ENCODE data around the gene ATPAF1.

DNA sequence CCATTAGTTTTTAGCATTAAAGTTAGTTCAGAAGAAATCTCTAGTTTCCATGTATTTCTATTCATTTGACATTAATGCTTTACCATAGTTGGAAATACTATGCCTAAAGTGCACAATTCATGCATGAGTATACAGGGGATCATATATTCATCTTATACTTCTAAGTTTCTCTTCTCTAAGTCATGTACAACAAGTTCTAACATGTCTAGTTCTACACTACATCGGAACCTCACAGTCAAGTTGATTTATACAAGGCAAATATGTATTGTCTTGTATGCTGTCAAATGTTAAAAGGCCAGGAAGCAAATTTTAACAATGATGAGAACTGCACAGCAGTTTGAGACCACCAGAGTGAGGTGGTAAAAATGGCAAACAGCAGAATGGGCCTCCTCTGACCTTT, 28.6 kb downstream of the ATPAF1 start:
- TF ChIP-seq, protein P1, sequence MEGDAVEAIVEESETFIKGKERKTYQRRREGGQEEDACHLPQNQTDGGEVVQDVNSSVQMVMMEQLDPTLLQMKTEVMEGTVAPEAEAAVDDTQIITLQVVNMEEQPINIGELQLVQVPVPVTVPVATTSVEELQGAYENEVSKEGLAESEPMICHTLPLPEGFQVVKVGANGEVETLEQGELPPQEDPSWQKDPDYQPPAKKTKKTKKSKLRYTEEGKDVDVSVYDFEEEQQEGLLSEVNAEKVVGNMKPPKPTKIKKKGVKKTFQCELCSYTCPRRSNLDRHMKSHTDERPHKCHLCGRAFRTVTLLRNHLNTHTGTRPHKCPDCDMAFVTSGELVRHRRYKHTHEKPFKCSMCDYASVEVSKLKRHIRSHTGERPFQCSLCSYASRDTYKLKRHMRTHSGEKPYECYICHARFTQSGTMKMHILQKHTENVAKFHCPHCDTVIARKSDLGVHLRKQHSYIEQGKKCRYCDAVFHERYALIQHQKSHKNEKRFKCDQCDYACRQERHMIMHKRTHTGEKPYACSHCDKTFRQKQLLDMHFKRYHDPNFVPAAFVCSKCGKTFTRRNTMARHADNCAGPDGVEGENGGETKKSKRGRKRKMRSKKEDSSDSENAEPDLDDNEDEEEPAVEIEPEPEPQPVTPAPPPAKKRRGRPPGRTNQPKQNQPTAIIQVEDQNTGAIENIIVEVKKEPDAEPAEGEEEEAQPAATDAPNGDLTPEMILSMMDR (IDR thresholded peaks at IDR 0.05; ENCODE audit: low read length) = no peak
- no peak for TF ChIP-seq EZH2 (IDR thresholded peaks at IDR 0.05; ENCODE audit: borderline replicate concordance, low read length)
